Epidermal melanocyte (primary cell): ENCODE measurements around the gene DKK2.

Source experiments
- DNase-seq: peaks from one replicate; pipeline ENCODE4 v3.0.0; 2011; ENCODE audit warnings: low spot score; ENCODE audit not compliant: insufficient read length

Gene DKK2, protein sequence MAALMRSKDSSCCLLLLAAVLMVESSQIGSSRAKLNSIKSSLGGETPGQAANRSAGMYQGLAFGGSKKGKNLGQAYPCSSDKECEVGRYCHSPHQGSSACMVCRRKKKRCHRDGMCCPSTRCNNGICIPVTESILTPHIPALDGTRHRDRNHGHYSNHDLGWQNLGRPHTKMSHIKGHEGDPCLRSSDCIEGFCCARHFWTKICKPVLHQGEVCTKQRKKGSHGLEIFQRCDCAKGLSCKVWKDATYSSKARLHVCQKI

DNA sequence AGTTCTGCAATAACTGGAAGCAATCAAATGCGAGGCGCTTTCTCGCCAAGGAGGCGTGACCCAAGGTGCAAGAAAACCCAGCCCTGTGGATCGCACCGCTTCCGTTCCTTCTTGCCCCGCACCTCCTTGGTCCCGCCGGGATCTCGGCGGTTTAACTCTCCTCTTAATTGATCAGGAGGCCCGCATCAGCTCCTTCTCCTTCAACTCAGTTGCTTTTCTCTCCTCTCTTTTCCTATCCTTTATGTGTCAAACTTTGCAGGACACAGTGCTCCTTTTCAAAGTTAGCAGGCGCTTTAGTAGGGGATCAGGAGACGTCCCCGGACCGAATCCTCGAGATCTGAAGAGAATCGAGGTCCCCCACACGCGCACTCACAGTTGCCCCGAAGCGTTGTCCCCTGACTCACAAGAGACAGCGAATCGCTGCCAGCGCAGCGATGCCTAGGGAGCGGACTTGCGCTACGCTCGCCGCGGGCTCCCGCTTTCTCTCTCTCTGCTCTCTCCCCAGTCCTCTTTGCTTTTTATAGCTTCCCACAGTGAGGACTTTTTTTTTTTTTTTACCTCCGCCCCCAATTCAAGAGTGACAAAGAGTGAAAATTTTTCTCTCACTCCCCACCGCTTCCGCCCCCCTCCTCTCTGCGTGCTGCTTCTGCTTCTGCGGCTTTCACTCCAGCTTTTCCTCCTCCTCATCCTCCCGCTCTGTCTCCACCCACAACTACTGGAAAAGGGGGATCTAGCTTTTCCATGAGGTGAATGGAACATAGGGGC is at the start of gene DKK2:
TSS of gene DKK2 (minus strand) at position 495 of the 765 bp plus-strand sequence. CDS start 722 bp downstream, outside the sequence.
- no peak for DNase-seq

DNA sequence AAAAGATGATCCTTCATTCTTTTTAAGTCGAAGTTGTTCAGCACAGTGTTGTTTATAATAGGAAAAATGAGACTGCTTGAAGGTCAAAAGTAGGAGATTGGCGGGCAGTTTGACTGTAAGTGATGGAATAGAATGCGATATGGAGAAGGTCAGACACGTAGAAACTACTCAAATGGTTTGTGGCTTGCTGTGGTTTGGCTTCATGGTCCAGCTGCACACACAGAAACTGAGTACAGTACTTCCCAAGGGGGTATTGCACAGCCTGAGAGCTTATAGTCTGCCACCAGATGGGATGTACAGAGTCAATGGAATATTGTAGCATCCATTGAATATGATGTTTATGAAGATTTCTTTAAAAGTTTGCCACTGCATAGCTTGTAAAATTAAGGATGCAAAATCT is 41.1 kb upstream of the DKK2 start:
- no peak for DNase-seq

GRCh38 chr4:107072836-107073736 is 37.0 kb upstream of the DKK2 start:
- no peak for DNase-seq

DNA sequence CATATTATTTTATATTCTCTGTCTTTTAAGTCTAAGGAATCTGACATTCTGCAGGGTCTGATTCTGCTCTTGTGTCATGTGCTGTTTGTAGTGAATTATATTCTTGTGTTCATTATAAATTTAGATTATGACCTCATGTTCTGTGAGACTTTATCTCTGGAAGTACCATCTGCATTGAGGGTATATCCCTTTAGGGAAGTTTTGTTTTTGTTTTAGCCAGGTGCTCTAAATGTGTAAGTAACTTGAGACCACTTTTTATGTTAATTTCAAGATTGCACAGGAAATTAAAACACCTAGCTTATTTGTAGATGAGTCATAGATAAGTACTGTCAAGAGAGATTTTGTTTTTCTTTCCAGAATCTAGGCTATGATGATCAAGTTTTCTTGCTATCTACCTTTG is 35.0 kb upstream of the DKK2 start:
- no peak for DNase-seq

GRCh38 chr4:107069049-107069448 is 32.9 kb upstream of the DKK2 start:
- DNase-seq = no peak

GRCh38 chr4:107068116-107068515 is 32.0 kb upstream of the DKK2 start:
- no peak for DNase-seq

- no peak for DNase-seq
Measured at GRCh38 chr4:107066621-107067020, 30.5 kb upstream of the DKK2 start.

DNA sequence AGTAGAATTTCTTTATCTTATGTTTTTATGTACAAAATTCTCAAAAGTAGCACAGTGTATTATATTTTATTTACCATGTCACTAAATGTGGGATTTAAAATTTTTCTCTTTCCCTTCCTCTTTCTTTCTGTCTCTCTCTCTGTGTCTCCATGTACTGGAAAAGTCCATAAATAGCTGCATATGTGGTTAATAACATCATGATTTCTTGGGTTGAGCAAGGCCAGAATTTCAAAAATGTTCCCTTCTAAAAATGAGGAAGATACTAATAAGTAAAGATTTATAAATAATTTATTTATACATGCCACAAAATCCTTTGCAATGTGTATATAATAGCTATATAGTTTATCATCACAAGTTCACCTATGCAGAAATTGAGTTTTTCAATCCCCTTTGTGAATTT is 29.1 kb upstream of the DKK2 start:
- no peak for DNase-seq

DNA sequence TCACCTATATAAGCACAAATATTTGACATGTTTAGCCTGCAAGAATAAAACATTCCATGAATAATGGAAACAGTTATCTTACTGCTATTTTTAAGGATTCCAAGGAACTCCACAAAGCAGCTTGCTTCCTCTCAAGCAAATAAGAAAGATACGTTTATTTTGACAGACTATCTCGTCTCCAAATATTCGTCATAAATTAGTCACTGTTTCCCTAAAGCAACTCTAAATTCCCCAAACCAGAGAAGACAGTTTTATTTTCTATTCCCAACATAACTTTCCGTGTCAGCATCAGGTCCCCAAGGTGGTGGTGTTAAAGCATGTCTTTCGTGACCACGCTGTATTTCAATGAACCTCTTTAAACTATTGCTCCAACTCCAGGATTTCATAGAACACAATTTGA is 24.3 kb upstream of the DKK2 start:
- no peak for DNase-seq

DNA sequence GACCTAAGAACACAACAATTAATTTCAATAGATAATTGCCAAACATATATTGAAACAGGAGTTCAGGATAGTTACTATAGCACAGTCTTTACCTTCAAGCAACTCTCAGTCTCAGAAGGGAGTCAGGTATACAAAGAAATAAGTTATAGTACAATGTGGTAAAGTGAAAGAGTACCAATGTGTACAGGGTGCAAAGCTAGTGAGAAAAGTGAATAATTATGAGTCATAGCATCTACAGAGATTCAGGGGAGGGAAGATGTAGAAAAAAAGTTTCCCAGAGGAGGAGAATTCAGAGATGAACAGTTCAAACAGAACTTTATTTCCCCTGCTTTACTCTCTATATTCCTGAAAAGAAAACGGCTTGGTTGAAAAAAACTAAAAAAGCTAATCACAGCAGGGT is 22.7 kb upstream of the DKK2 start:
- DNase-seq = no peak

GRCh38 chr4:107050525-107051135 is 14.5 kb upstream of the DKK2 start:
- no peak for DNase-seq

DNA sequence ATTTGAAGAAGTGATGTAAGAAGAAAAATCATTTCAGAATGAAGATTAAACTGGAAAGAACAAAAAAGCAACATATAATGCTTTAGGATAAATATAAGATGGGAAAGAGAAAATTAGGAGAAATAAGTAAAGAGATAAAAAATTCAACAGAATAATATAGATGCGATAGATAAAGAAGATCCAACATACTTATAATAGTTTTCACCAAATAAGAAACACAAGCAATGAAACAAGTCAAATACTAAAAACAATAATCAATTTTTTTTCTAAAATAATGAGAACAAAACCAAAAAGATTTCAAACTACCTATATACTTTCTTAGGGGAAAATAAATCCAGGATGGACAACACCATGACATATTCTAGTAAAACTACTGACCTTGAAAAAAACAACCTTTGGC is 10.1 kb upstream of the DKK2 start:
- DNase-seq = no peak

DNA sequence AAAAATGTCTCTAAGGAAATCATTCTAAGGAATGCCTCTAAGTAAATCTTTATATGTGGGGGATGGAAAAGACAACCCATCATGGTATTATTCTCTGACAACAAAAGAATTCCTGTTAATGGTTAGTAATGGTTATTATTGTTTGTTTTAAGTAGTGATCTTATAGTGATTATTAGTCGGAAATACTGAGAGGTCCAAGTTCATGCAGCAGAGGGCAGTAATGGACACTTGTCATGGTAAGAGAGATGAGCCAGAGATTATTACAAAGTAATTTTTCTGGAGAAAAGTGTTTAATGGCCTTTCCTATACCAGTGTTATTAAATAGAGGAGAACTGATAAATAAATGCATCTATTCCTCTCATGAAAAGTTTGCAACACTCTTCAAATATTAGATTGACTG is 8.1 kb upstream of the DKK2 start:
- DNase-seq = no peak

DNA sequence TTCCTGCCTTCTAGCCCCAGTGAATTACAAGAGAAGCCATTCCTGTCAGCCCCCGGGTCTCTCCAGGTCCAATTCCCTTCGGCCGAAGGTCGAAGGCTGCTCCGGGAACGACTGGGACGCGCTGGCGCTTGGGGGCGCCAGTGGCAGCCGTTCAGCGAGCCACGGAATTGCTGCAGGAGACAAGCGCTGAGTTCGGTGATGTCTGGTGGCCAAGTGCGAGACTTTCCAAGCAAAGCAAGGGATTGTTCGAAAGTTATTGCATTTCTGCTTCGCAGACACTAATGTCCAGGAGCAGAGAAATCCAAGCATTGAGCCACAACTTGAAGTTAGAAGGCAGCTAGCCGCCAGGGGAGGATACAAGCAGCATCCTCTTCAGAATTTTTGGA is 1.1 kb upstream of the DKK2 start:
- no peak for DNase-seq

DNA sequence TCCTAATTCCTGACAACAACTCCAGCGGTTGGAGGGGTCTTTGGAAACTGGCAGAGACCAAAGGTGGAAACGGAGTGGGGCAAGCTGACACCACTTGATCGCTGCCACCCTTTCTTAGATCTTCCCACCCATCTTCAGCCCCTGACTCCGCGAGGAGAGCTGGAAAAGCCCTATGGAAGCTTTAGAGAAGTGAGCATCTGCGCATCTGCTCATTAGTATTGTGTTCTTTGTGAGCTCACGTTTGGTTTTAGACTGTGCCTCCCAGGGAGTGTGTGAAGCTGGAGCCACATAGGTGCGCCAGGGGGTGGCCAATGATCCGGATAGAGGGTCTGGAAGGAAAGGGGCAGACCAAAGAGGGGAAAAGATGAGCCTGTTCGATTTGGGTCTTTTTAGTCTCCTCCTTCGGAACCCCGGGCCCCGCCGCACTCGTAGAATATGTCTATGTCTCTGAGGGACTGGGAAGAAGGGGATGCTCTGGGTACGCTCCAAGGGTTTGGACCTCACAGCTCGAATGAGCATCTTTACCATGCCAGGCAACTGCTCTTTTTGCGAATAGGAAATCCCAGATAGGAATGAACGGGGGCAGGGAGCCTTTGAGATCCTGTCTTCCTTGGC is 578 bp upstream of the DKK2 start:
- no peak for DNase-seq

DNA sequence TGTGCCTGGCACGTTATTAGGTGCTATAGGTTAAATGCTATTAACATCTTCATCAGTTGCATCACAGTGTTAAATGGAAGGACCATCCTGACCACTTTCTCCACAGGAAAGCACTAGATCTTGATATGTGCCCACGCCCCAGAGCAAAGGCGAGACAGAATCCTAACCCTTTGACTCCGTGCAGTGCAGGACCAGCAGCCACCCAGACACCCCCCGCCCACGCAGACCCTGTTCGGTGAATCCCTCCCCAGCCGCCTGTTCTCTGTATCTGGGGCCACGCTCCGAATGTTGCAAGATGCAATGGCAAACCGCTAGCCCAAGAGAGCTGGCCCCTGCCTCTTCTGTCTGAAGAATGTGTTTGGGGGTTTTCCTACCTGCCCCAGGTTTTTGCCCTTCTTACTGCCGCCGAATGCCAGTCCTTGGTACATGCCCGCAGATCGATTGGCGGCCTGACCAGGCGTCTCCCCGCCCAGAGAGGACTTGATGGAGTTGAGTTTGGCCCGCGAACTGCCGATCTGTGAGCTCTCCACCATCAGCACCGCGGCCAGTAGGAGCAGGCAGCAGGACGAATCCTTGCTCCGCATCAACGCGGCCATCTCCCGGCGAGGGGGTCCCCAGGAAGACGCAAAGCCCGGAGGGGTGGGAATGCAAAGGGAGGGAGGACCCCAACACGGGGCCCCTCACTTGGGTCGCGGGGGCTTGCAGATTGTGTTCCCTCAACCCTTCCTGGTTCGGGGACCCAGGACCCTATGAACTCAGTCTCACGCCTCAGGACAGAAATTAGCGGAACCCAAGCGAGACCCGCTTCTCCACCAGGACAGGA is 906 bp downstream of the DKK2 start:
- DNase-seq = no peak

GRCh38 chr4:107034091-107034995 is 1.8 kb downstream of the DKK2 start:
- no peak for DNase-seq

DNA sequence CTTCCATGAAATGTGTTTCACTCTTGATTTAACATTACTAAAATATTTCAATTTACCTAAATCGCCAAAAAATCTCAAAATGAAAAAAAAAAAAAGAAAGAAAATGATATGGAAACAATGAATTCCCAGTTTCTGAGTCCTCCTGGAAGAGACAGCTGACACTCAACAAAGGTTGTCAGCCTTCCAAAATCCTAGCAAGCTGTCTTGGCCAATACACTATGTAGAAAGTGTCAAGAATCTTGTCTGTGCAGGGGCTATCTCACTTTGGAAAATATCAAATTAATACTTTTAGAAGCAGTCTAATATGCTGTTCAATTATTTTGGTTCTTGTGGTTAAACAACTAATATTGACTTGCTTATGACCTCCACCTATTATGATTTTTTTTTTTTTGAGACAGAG is 8.7 kb downstream of the DKK2 start:
- no peak for DNase-seq

DNA sequence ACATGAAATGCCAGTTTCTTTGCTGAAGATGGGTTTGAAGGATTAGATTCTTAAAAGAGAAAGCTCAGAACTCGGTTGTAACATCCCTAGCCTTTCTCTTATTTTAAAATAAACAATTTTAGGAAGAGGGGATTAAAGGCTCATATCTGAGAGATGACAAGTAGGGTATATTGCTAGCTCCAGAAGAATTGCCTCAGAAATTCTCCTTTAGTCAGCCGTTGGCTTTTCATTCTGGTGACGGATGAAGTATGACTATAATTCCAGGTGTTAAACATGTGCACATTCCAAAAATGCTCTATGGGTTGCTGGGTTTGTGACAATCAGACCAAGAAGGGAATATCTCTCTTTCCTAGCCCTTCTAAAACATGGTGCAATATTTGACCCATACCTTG is 17.8 kb downstream of the DKK2 start:
- DNase-seq = no peak
